Hepatocyte (in vitro differentiated cells): ENCODE results near the gene LRMDA. TPM values are rescaled to one million over a fixed set of nuclear protein-coding genes. Genes with fewer than 3 reads are reported as not detected.

Experiments used
- DNase-seq: peaks from one replicate; pipeline ENCODE4 v3.0.0-alpha.2; 2016; ENCODE audit warnings: low spot score
- H2AFZ ChIP-seq: fragments of 200-600 bp; sonication (generic); 2 replicates; pipeline ENCODE4 v1.6.0; 2016; ENCODE audit warnings: antibody characterized with exemption, mild to moderate bottlenecking
- H3K27ac ChIP-seq: fragments of 200-600 bp; sonication (generic); 2 replicates; pipeline ENCODE4 v1.5.1; 2016; ENCODE audit warnings: mild to moderate bottlenecking
- H3K27me3 ChIP-seq: fragments of 200-600 bp; sonication (generic); 2 replicates; pipeline ENCODE4 v1.6.1; 2016
- H3K36me3 ChIP-seq: fragments of 200-600 bp; sonication (generic); replicated peaks from 2 replicates; pipeline ENCODE4 v1.5.1; 2016; ENCODE audit warnings: low read depth; ENCODE audit not compliant: insufficient read depth
- H3K4me1 ChIP-seq: fragments of 200-600 bp; sonication (generic); 2 replicates; pipeline ENCODE4 v1.5.1; 2016; ENCODE audit warnings: mild to moderate bottlenecking, moderate library complexity; ENCODE audit not compliant: insufficient read depth
- H3K4me2 ChIP-seq: fragments of 200-600 bp; sonication (generic); 2 replicates; pipeline ENCODE4 v1.6.0; 2016
- H3K4me3 ChIP-seq: fragments of 200-600 bp; sonication (generic); 2 replicates; pipeline ENCODE4 v1.5.1; 2016; ENCODE audit warnings: mild to moderate bottlenecking
- H3K79me2 ChIP-seq: fragments of 200-600 bp; sonication (generic); 2 replicates; pipeline ENCODE4 v1.6.0; 2017; ENCODE audit warnings: mild to moderate bottlenecking
- H3K9me2 ChIP-seq: fragments of 200-600 bp; sonication (generic); replicated peaks from 2 replicates; pipeline ENCODE4 v1.6.0; 2017; ENCODE audit warnings: mild to moderate bottlenecking; ENCODE audit not compliant: insufficient read depth
- H3K9me3 ChIP-seq: fragments of 200-600 bp; sonication (generic); 2 replicates; pipeline ENCODE4 v1.5.1; 2016; ENCODE audit warnings: low read depth, mild to moderate bottlenecking
- H4K20me1 ChIP-seq: fragments of 200-600 bp; sonication (generic); 2 replicates; pipeline ENCODE4 v1.6.0; 2016; ENCODE audit warnings: mild to moderate bottlenecking; ENCODE audit not compliant: insufficient read depth, poor library complexity, severe bottlenecking
- CTCF ChIP-seq: fragments of 200-600 bp; sonication (generic); IDR thresholded peaks from 2 replicates; pipeline ENCODE4 v1.5.1; 2016; ENCODE audit warnings: antibody characterized with exemption, mild to moderate bottlenecking; ENCODE audit not compliant: poor library complexity
- EZH2 ChIP-seq: fragments of 200-600 bp; sonication (generic); IDR thresholded peaks from 2 replicates; pipeline ENCODE4 v1.6.1; 2016; ENCODE audit warnings: antibody characterized with exemption, mild to moderate bottlenecking, borderline replicate concordance
- EZH2phosphoT487 ChIP-seq: fragments of 200-600 bp; sonication (generic); IDR thresholded peaks from one replicate; pipeline ENCODE4 v1.6.1; 2018; ENCODE audit warnings: antibody characterized with exemption, mild to moderate bottlenecking, low read depth, moderate library complexity; ENCODE audit not compliant: unreplicated experiment, severe bottlenecking
- WGBS: methylation state at CpG from one replicate; pipeline ENCODE4 v1.1.6; 2016; ENCODE audit warnings: low lambda C conversion rate; ENCODE audit errors: missing lambda C conversion rate; 5-methylcytosine and 5-hydroxymethylcytosine counted together
- polyA plus RNA-seq: library from polyadenylated mRNA; unstranded; fragments of >200 nt; fragmentation: Nextera tagmentation; extraction: Ambion mirVana; gene quantifications from 2 replicates; pipeline ENCODE4 v1.2.1, GENCODE V29; 2016
- total RNA-seq: library from RNA; depleted of rRNA; stranded (reverse); fragments of >200 nt; gene quantifications from 2 replicates; pipeline ENCODE4 v1.2.3, GENCODE V29; 2014

LRMDA gene
- total and polyA plus RNA-seq, 2 experiments from 2014 or later, result 5.6 to 15.7 TPM

- no peaks in the 10 kb centered on the region for H3K79me2 ChIP-seq
- peak; percentile 63 for DNase-seq
- no peak overlapping the region for H2AFZ ChIP-seq
- no peak overlapping the region for H3K4me3 ChIP-seq
- H4K20me1 ChIP-seq, result no peaks in the 10 kb centered on the region
- H3K4me2 ChIP-seq, result no peak overlapping the region
- H3K9me2 ChIP-seq, result no peaks in the 10 kb centered on the region
- no peaks in the 10 kb centered on the region for H3K27me3 ChIP-seq
- peaks cover 13% of the 10 kb centered on the region for H3K4me1 ChIP-seq
- H3K27ac ChIP-seq, result no peak overlapping the region
- H3K36me3 ChIP-seq, result no peaks in the 10 kb centered on the region
- TF ChIP-seq EZH2phosphoT487, result no peak
- TF ChIP-seq CTCF, result no peak
- no peak for TF ChIP-seq EZH2
- 69% methylated on average over 4 of the region's 4 CpGs for WGBS
- H3K9me3 ChIP-seq, result no peaks in the 10 kb centered on the region
These were observed 997.3 kb downstream of the LRMDA start for GRCh38 chr10:76428551-76429367.

- no peaks in the 10 kb centered on the region for H3K36me3 ChIP-seq
- H3K27ac ChIP-seq, result peak overlapping the region; percentile 12
- H3K9me3 ChIP-seq, result no peaks in the 10 kb centered on the region
- no peaks in the 10 kb centered on the region for H3K79me2 ChIP-seq
- no peaks in the 10 kb centered on the region for H3K27me3 ChIP-seq
- no peak overlapping the region for H2AFZ ChIP-seq
- H4K20me1 ChIP-seq, result no peaks in the 10 kb centered on the region
- no peak overlapping the region for H3K4me3 ChIP-seq
- TF ChIP-seq EZH2phosphoT487 (no peak), CTCF (no peak), EZH2 (no peak)
- peak overlapping the region; percentile 48 for H3K4me2 ChIP-seq
- no peaks in the 10 kb centered on the region for H3K9me2 ChIP-seq
- DNase-seq, result no peak
- WGBS, result 76% methylated on average over 12 of the region's 12 CpGs
- H3K4me1 ChIP-seq, result peaks cover 13% of the 10 kb centered on the region
These were observed 998.1 kb downstream of the LRMDA start for GRCh38 chr10:76429368-76430060.

DNA sequence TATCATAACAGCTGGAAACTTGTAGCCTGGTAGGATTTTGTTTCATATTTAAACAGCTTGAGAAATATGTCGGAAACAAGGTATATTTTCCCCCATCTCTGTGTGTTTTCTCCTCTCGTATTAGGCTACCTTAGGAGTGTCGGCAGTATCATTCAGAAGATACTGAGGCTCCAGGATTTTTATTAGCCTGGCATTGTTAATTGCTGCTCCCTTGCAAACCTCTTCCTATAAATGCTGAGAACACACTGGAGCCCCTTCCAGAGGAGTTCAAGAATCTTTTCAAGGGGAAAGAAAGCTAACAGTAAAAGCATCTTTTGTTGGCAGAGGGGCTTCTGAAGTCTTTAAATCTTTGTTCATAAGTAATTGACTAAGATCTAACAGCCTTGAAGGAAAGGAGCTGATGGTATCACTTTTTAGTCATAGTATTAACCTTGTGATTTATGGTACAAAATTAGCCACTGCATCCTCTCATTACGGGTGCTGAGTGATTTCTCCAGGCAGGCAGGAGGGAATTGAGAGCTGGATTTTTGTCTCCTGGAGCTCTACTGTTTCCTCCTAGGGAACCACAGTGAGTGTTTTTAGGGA lies 998.7 kb downstream of the LRMDA start:
- no peak overlapping the region for H3K4me3 ChIP-seq

More for the DNA sequence above, 998.7 kb downstream of the LRMDA start:
- H3K27ac ChIP-seq, result peak overlapping the region; percentile 12
- no peak overlapping the region for H2AFZ ChIP-seq
- H4K20me1 ChIP-seq, result no peaks in the 10 kb centered on the region
- no peak for DNase-seq
- TF ChIP-seq EZH2 (no peak), EZH2phosphoT487 (no peak), CTCF (no peak)
- H3K9me3 ChIP-seq, result no peaks in the 10 kb centered on the region
- H3K9me2 ChIP-seq, result no peaks in the 10 kb centered on the region
- H3K36me3 ChIP-seq, result no peaks in the 10 kb centered on the region
- no peaks in the 10 kb centered on the region for H3K79me2 ChIP-seq
- WGBS, result 42% methylated on average over 4 of the region's 4 CpGs
- peaks cover 13% of the 10 kb centered on the region for H3K4me1 ChIP-seq
- peak overlapping the region; percentile 48 for H3K4me2 ChIP-seq
- H3K27me3 ChIP-seq, result no peaks in the 10 kb centered on the region
